ENCODE data around the gene RAB3IP.
"Not testable (repeated sequence)": the region's sequence is repeated elsewhere in the genome, so short reads cannot be mapped to it uniquely, and the experiment has no call there.

The RAB3IP gene

GRCh38 chr12:69836015-69836414 is 97.4 kb downstream of the RAB3IP start:
- no peak for DNase-seq

GRCh38 chr12:69837191-69837590 is 98.5 kb downstream of the RAB3IP start:
- DNase-seq, result no peak

- no peak for DNase-seq
Observed at GRCh38 chr12:69837657-69838415, 99.2 kb downstream of the RAB3IP start.

- no peak for DNase-seq
Observed at GRCh38 chr12:69840727-69841126, 102.1 kb downstream of the RAB3IP start.

- DNase-seq, result no peak
Observed at GRCh38 chr12:69843608-69844007, 104.9 kb downstream of the RAB3IP start.

- no peak for DNase-seq
Observed at GRCh38 chr12:69844416-69844815, 105.8 kb downstream of the RAB3IP start.

GRCh38 chr12:69844836-69845235 is 106.2 kb downstream of the RAB3IP start:
- DNase-seq, result no peak

GRCh38 chr12:69846976-69847375 is 108.3 kb downstream of the RAB3IP start:
- no peak for DNase-seq

GRCh38 chr12:69851976-69852375 is 113.3 kb downstream of the RAB3IP start:
- DNase-seq, result no peak

GRCh38 chr12:69853176-69853961 is 114.7 kb downstream of the RAB3IP start:
- DNase-seq, result not testable (repeated sequence)

GRCh38 chr12:69866698-69867097 is 128.0 kb downstream of the RAB3IP start:
- no peak for DNase-seq

GRCh38 chr12:69868695-69869094 is 130.0 kb downstream of the RAB3IP start:
- no peak for DNase-seq

- no peak for DNase-seq
Observed at GRCh38 chr12:69872804-69873203, 134.1 kb downstream of the RAB3IP start.

Data from stimulated activated naive CD4-positive, alpha-beta T cell (primary cell).